ENCODE results near the gene RALGDS. TPM values are rescaled to one million over a fixed set of nuclear protein-coding genes. Genes with fewer than 3 reads are reported as not detected.

The RALGDS gene
- total RNA-seq, 2 experiments from 2014 or later, result 57.9 to 60.2 TPM

GRCh38 chr9:133141833-133142595 lies 21.0 kb upstream of the RALGDS start:
- POLR2A ChIA-PET, result interaction anchor here (2.7 kb wide), 1 partner anchor 8 kb away, joined by 23 read pairs; no protein-coding TSS in a partner anchor
- CTCF ChIA-PET, result interaction anchor here (2.9 to 11.0 kb wide), 3 partner anchors 7 to 120 kb away, joined by 13 to 300 read pairs (median 99); partner anchors contain the start of gene RALGDS

- POLR2A ChIA-PET, result no interaction called here
- CTCF ChIA-PET, result no interaction called here
Measured at GRCh38 chr9:133140606-133141005, 19.6 kb upstream of the RALGDS start.

GRCh38 chr9:133140174-133140505 lies 19.1 kb upstream of the RALGDS start:
- ChIA-PET POLR2A (no interaction called here), CTCF (no interaction called here)

- ChIA-PET POLR2A (no interaction called here), CTCF (no interaction called here)
Measured at GRCh38 chr9:133139246-133140173, 18.5 kb upstream of the RALGDS start.

- POLR2A ChIA-PET, result no interaction called here
- CTCF ChIA-PET, result interaction anchor here (5.6 kb wide), 1 partner anchor 9 kb away, joined by 99 read pairs; no protein-coding TSS in a partner anchor
Measured at GRCh38 chr9:133137451-133138231, 16.6 kb upstream of the RALGDS start.

- POLR2A ChIA-PET, result interaction anchor here (0.8 to 1.6 kb wide), 2 partner anchors 9 to 19 kb away, joined by 4 to 11 read pairs; no protein-coding TSS in a partner anchor
- CTCF ChIA-PET, result interaction anchor here (0.8 to 5.6 kb wide), 4 partner anchors 10 to 19 kb away, joined by 3 to 99 read pairs (median 4); no protein-coding TSS in a partner anchor
Measured at GRCh38 chr9:133135146-133135745, 14.2 kb upstream of the RALGDS start.

- CTCF ChIA-PET, result interaction anchor here (0.8 to 5.6 kb wide), 7 partner anchors 9 to 113 kb away, joined by 4 to 99 read pairs (median 4); partner anchors contain the start of gene RALGDS
Measured at GRCh38 chr9:133134388-133135145, 13.5 kb upstream of the RALGDS start.

GRCh38 chr9:133133681-133134387 lies 12.8 kb upstream of the RALGDS start:
- ChIA-PET POLR2A (interaction anchor here (0.6 to 2.0 kb wide), 6 partner anchors 10 to 284 kb away, joined by 3 to 23 read pairs (median 4); no protein-coding TSS in a partner anchor), CTCF (interaction anchor here (1.0 to 5.6 kb wide), 6 partner anchors 8 to 112 kb away, joined by 4 to 99 read pairs (median 4); partner anchors contain the start of gene RALGDS)

More at GRCh38 chr9:133134388-133135145, 13.5 kb upstream of the RALGDS start:
- POLR2A ChIA-PET, result interaction anchor here (1.1 to 2.0 kb wide), 4 partner anchors 9 to 19 kb away, joined by 4 to 23 read pairs (median 8); no protein-coding TSS in a partner anchor

- CTCF ChIA-PET, result interaction anchor here (2.3 to 5.6 kb wide), 2 partner anchors 14 to 29 kb away, joined by 7 to 99 read pairs; no protein-coding TSS in a partner anchor
- POLR2A ChIA-PET, result interaction anchor here (0.6 kb wide), 1 partner anchor 9 kb away, joined by 3 read pairs; no protein-coding TSS in a partner anchor
Measured at GRCh38 chr9:133132174-133132573, 11.1 kb upstream of the RALGDS start.

- ChIA-PET POLR2A (interaction anchor here (0.6 to 2.1 kb wide), 3 partner anchors 8 to 16 kb away, joined by 3 to 9 read pairs (median 3); no protein-coding TSS in a partner anchor), CTCF (interaction anchor here (1.2 to 6.7 kb wide), 3 partner anchors 13 to 16 kb away, joined by 3 to 52 read pairs (median 6); no protein-coding TSS in a partner anchor)
Measured at GRCh38 chr9:133131506-133131905, 10.5 kb upstream of the RALGDS start.

- CTCF ChIA-PET, result interaction anchor here (1.2 to 6.7 kb wide), 3 partner anchors 14 to 16 kb away, joined by 3 to 52 read pairs (median 6); no protein-coding TSS in a partner anchor
- POLR2A ChIA-PET, result interaction anchor here (0.5 to 2.1 kb wide), 3 partner anchors 12 to 15 kb away, joined by 3 to 9 read pairs (median 3); no protein-coding TSS in a partner anchor
Measured at GRCh38 chr9:133130685-133131244, 9.7 kb upstream of the RALGDS start.

- ChIA-PET POLR2A (interaction anchor here (0.6 to 2.1 kb wide), 3 partner anchors 11 to 99 kb away, joined by 3 to 9 read pairs (median 3); no protein-coding TSS in a partner anchor), CTCF (interaction anchor here (0.8 to 6.7 kb wide), 3 partner anchors 14 to 35 kb away, joined by 3 to 52 read pairs (median 4); no protein-coding TSS in a partner anchor)
Measured at GRCh38 chr9:133129001-133129795, 8.2 kb upstream of the RALGDS start.

GRCh38 chr9:133128152-133128551 lies 7.1 kb upstream of the RALGDS start:
- ChIA-PET CTCF (interaction anchor here (2.2 to 6.7 kb wide), 2 partner anchors 16 to 19 kb away, joined by 6 to 52 read pairs; no protein-coding TSS in a partner anchor), POLR2A (interaction anchor here (1.3 kb wide), 1 partner anchor 19 kb away, joined by 4 read pairs; no protein-coding TSS in a partner anchor)

- CTCF ChIA-PET, result interaction anchor here (2.2 to 6.7 kb wide), 2 partner anchors 17 to 20 kb away, joined by 6 to 52 read pairs; no protein-coding TSS in a partner anchor
- POLR2A ChIA-PET, result interaction anchor here (1.3 kb wide), 1 partner anchor 19 kb away, joined by 4 read pairs; no protein-coding TSS in a partner anchor
Measured at GRCh38 chr9:133127340-133127981, 6.4 kb upstream of the RALGDS start.
